ENCODE measurements around the gene SPTBN2. TPM values are rescaled to one million over a fixed set of nuclear protein-coding genes. Genes with fewer than 3 reads are reported as not detected.

Gene SPTBN2
- total RNA-seq, 2 experiments from 2014 or later = 1.4 to 1.8 TPM

DNA sequence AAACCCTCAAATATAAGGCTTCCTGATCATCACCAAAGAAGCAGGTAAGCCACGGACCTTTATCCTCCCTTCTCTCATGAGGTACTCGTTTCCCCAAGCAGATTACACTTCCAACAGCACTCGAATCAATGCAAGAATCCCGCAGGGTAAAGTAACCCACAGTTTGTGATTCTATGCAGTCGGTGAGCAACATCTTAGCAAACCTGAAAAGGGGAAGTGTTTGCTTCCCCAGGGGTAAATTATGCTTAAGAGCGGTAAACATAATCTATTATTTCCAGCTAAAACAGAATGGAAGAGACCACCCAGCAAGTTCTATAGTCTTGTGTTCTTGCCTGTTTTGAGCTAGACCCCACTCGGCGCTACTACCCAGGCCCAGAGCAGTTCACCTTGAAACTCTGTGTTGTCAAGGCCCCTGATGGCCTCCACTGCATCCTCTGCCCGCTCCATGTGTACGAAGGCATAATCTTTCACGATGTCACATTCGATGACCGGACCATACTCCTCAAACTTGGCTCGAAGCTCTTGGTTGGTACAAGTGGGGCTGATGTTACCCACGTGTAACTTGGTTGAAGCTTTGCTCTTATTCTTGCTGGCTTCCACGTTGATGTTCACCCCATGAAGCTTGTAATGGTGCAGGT, 52.6 kb downstream of the SPTBN2 start:
- peaks cover 22% of the 10 kb centered on the region for H3K36me3 Mint-ChIP-seq (ENCODE audit: low read depth)
- intact Hi-C loops (cut with micrococcal nuclease) = loop anchor here (5.0 to 10.0 kb wide), 5 partner anchors 39 to 272 kb away; partner anchors contain the start of genes ACTN3, CCDC87, CCS and NPAS4
- H3K4me3 Mint-ChIP-seq = peak overlapping the region; percentile 88
- no peak for DNase-seq
- no peaks in the 10 kb centered on the region for H3K27me3 Mint-ChIP-seq
- H3K4me1 Mint-ChIP-seq (ENCODE audit: low read depth) = peaks cover 31% of the 10 kb centered on the region
- TF ChIP-seq, protein P1, sequence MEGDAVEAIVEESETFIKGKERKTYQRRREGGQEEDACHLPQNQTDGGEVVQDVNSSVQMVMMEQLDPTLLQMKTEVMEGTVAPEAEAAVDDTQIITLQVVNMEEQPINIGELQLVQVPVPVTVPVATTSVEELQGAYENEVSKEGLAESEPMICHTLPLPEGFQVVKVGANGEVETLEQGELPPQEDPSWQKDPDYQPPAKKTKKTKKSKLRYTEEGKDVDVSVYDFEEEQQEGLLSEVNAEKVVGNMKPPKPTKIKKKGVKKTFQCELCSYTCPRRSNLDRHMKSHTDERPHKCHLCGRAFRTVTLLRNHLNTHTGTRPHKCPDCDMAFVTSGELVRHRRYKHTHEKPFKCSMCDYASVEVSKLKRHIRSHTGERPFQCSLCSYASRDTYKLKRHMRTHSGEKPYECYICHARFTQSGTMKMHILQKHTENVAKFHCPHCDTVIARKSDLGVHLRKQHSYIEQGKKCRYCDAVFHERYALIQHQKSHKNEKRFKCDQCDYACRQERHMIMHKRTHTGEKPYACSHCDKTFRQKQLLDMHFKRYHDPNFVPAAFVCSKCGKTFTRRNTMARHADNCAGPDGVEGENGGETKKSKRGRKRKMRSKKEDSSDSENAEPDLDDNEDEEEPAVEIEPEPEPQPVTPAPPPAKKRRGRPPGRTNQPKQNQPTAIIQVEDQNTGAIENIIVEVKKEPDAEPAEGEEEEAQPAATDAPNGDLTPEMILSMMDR (IDR thresholded peaks at IDR 0.05) = no peak
- H3K9me3 Mint-ChIP-seq = no peaks in the 10 kb centered on the region
- ChIA-PET POLR2A (interaction anchor here (0.9 to 3.1 kb wide), 11 partner anchors 9 to 315 kb away, joined by 3 to 26 read pairs (median 6); partner anchors contain the start of genes ACTN3, RBM14, RBM4 and RCE1), CTCF (interaction anchor here (0.8 to 5.4 kb wide), 12 partner anchors 9 to 269 kb away, joined by 3 to 77 read pairs (median 22); partner anchors contain the start of genes ACTN3, CCDC87, CCS and NPAS4)
- ATAC-seq = no peak
- peak overlapping the region; percentile 97 for H3K27ac Mint-ChIP-seq

DNA sequence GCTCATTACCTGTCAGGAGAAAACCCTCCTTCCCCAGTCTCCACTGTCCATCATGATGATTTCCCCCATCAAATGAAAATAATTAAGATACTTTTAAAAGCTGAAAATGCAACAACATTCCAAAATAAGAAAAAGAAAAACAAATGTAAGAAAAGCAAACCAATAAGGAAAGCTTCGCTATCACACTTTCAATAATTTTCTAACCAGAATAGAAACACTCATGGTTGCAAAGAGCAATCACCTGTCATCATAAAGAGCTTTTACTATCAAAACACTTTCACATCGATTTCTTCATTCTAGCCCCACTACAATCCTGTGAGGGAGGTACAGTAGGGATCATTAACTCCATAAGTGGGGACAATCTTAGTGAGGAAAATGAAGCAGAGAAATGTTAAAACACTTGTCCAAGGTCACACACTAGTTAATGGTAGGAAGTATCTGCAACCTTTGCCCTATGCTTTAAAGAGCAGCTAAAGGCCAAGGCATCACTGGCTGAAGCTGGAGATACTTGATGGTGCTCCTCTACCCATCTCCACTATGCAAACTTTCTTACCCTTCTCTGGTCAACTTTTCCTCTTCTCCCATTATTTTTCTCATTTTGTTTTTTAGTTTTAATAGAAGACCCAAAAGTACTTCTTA, 53.9 kb downstream of the SPTBN2 start:
- H3K27me3 Mint-ChIP-seq = no peaks in the 10 kb centered on the region
- TF ChIP-seq, protein P1 (IDR thresholded peaks at IDR 0.05) = no peak
- intact Hi-C loops (cut with micrococcal nuclease) = loop anchor here (5.0 to 10.0 kb wide), 5 partner anchors 38 to 270 kb away; partner anchors contain the start of genes ACTN3, CCDC87, CCS and NPAS4
- no peaks in the 10 kb centered on the region for H3K9me3 Mint-ChIP-seq
- DNase-seq (no peak), ATAC-seq (no peak)
- POLR2A ChIA-PET = interaction anchor here (0.7 to 1.2 kb wide), 4 partner anchors 35 to 95 kb away, joined by 3 to 4 read pairs (median 3); no protein-coding TSS in a partner anchor
- peaks cover 23% of the 10 kb centered on the region for H3K36me3 Mint-ChIP-seq (ENCODE audit: low read depth)
- peak overlapping the region; percentile 46 for H3K27ac Mint-ChIP-seq
- H3K4me1 Mint-ChIP-seq (ENCODE audit: low read depth) = peaks cover 36% of the 10 kb centered on the region
- peak overlapping the region; percentile 1 for H3K4me3 Mint-ChIP-seq
- CTCF ChIA-PET = interaction anchor here (0.6 to 0.8 kb wide), 3 partner anchors 11 to 96 kb away, joined by 3 to 5 read pairs (median 3); no protein-coding TSS in a partner anchor

DNA sequence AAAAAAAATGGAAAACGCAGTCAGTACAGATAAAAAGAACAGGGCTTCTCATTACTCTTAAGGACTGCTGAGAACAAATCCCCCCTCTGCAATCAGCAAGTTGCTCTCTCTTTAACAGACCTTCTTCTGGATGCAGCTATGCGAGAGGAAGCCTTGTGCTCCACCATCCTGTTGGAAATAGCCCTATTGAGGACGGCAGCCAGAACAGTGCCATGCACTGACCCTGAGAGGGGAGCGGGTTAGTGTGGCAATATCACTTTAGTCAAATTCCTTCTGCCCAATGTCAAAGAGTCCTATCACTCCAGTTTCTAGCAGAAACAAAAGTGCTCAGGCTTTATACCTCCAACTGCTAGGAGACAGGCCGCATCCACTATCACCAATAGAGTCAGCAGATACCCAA, 58.2 kb downstream of the SPTBN2 start:
- Mint-ChIP-seq H3K9me3 (no peaks in the 10 kb centered on the region), H3K4me1 (ENCODE audit: low read depth) (peaks cover 27% of the 10 kb centered on the region), H3K27ac (no peak overlapping the region), H3K27me3 (no peaks in the 10 kb centered on the region), H3K36me3 (ENCODE audit: low read depth) (peaks cover 29% of the 10 kb centered on the region), H3K4me3 (no peak overlapping the region)
- DNase-seq (no peak), ATAC-seq (no peak)
- ChIA-PET POLR2A (no interaction called here), CTCF (no interaction called here)
- intact Hi-C loops (cut with micrococcal nuclease) = loop anchor here (10.0 kb wide), 2 partner anchors 126 to 266 kb away; partner anchors contain the start of genes ACTN3 and ZDHHC24
- TF ChIP-seq, protein P1 (IDR thresholded peaks at IDR 0.05) = no peak

DNA sequence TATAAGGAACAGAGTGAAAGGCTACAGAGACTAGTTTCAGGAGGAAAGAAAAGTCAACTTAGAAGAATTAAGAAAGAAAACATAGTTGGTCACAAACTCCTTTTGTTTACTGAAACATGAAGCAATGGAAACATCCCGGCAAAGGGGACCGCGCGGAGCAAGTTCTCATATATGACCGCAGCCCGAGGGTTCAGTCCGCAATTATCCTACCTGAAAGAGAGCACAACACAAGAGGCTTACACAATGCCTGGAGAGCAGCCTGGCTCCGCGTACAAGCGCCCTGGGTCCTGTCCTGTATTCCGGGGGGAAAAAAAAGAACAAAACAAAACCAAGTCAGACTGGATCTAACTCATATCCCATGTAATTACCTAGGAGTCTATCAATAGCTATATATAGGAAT, 63.6 kb downstream of the SPTBN2 start:
- ChIA-PET POLR2A (interaction anchor here (1.0 to 4.2 kb wide), 5 partner anchors 12 to 96 kb away, joined by 3 to 11 read pairs (median 5); partner anchors contain the start of genes CTSF, RBM4 and RBM4B), CTCF (interaction anchor here (1.0 to 2.2 kb wide), 4 partner anchors 10 to 279 kb away, joined by 3 to 5 read pairs (median 4); partner anchors contain the start of genes ACTN3, RBM4B and ZDHHC24)
- no peaks in the 10 kb centered on the region for H3K9me3 Mint-ChIP-seq
- no peak overlapping the region for H3K4me3 Mint-ChIP-seq
- ATAC-seq (no peak), DNase-seq (no peak)
- TF ChIP-seq, protein P1 (IDR thresholded peaks at IDR 0.05) = no peak
- intact Hi-C loops (cut with micrococcal nuclease) = no loop called here
- H3K4me1 Mint-ChIP-seq (ENCODE audit: low read depth) = peaks cover 22% of the 10 kb centered on the region
- H3K27me3 Mint-ChIP-seq = no peaks in the 10 kb centered on the region
- peaks cover 42% of the 10 kb centered on the region for H3K36me3 Mint-ChIP-seq (ENCODE audit: low read depth)
- H3K27ac Mint-ChIP-seq = peak overlapping the region; percentile 10
